SK-N-MC (cell line): ENCODE results near the gene KCNJ1.

ENCODE experiments used
- DNase-seq: peaks from one replicate; pipeline ENCODE4 v3.0.0-alpha.2; 2011; ENCODE audit warnings: low read depth, low spot score
- H3K27ac ChIP-seq: fragments of 200-600 bp; sonication (generic); 2 replicates; pipeline ENCODE4 v1.5.1; 2016; ENCODE audit warnings: mixed run types
- H3K36me3 ChIP-seq: fragments of 200-600 bp; sonication (generic); 2 replicates; pipeline ENCODE4 v1.6.1; 2017; ENCODE audit warnings: antibody characterized with exemption, low read length, mixed read lengths; ENCODE audit not compliant: insufficient read depth
- H3K4me3 ChIP-seq: fragments of 200-600 bp; sonication (generic); 2 replicates; pipeline ENCODE4 v1.5.1; 2016
- H3K9ac ChIP-seq: fragments of 200-600 bp; sonication (generic); 2 replicates; pipeline ENCODE4 v1.8.0; 2017; ENCODE audit warnings: mixed run types, mixed read lengths; ENCODE audit not compliant: insufficient read length
- H3K9me3 ChIP-seq: fragments of 200-600 bp; sonication (generic); 2 replicates; pipeline ENCODE4 v1.6.1; 2017; ENCODE audit warnings: low read depth, mild to moderate bottlenecking, antibody characterized with exemption, low read length, moderate library complexity, mixed read lengths
- EZH2 ChIP-seq: fragments of 200-600 bp; sonication (generic); IDR thresholded peaks from one replicate; pipeline ENCODE4 v1.6.1; 2017; ENCODE audit warnings: antibody characterized with exemption
- FOXP2 ChIP-seq: optimal IDR thresholded peaks from 2 replicates; pipeline ENCODE3; 2011; ENCODE audit warnings: mild to moderate bottlenecking, moderate library complexity; ENCODE audit not compliant: insufficient read depth; ENCODE audit errors: extremely low read length, control extremely low read depth
- POLR2AphosphoS5 ChIP-seq: IDR thresholded peaks from 2 replicates; pipeline ENCODE4 v1.6.1; 2012; ENCODE audit warnings: mild to moderate bottlenecking, low read depth, low read length, borderline replicate concordance

The KCNJ1 gene

GRCh38 chr11:128814856-128815705 is 52.0 kb downstream of the KCNJ1 start:
- 0 out of 2 replicates have a peak overlapping the region, but pooled peaks have one; percentile 8 for H3K27ac ChIP-seq
- H3K9me3 ChIP-seq, result no peaks in the 10 kb centered on the region
- peaks cover 28% of the 10 kb centered on the region for H3K36me3 ChIP-seq
- no peak overlapping the region for H3K4me3 ChIP-seq
- no peak overlapping the region for H3K9ac ChIP-seq
- TF ChIP-seq EZH2 (no peak), FOXP2 (no peak), POLR2AphosphoS5 (no peak)
- DNase-seq, result no peak

DNA sequence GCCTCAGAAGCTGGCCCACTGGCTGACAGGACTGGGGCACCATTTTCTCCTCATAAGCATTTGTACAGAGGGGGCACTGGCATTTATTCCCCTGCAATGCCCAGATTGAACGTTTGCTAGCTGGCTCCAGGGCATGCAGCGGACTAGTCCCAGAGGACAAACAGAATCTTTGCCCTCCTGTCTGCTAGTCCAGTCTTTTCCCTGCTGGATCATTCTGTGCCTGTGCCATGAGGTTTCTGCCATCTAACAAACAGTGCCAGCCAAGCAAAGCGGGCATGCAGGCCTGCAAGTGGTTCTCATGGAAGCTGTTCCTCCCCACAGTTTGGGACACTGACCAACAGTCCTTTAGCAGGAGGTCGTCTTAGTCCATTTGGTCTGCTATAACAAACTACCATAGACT is 53.4 kb downstream of the KCNJ1 start:
- H3K9ac ChIP-seq, result no peak overlapping the region
- no peak for TF ChIP-seq EZH2
- no peak; the same call in 1 of the 2 replicates for TF ChIP-seq POLR2AphosphoS5
- TF ChIP-seq FOXP2, result no peak
- DNase-seq, result no peak
- no peaks in the 10 kb centered on the region for H3K9me3 ChIP-seq
- no peak overlapping the region for H3K4me3 ChIP-seq
- H3K27ac ChIP-seq, result no peak overlapping the region
- peaks cover 42% of the 10 kb centered on the region for H3K36me3 ChIP-seq

- DNase-seq, result no peak
- H3K36me3 ChIP-seq, result peaks cover 70% of the 10 kb centered on the region
- TF ChIP-seq FOXP2, result no peak
- no peak for TF ChIP-seq POLR2AphosphoS5
- TF ChIP-seq EZH2, result no peak
- H3K27ac ChIP-seq, result no peak overlapping the region
- no peak overlapping the region for H3K4me3 ChIP-seq
- no peak overlapping the region for H3K9ac ChIP-seq
- no peaks in the 10 kb centered on the region for H3K9me3 ChIP-seq
Measured at GRCh38 chr11:128810784-128811514, 56.1 kb downstream of the KCNJ1 start.

- no peak for DNase-seq
- H3K27ac ChIP-seq, result no peak overlapping the region
- TF ChIP-seq POLR2AphosphoS5 (no peak), EZH2 (no peak), FOXP2 (no peak)
- H3K9ac ChIP-seq, result no peak overlapping the region
- H3K36me3 ChIP-seq, result peaks cover 88% of the 10 kb centered on the region
- no peaks in the 10 kb centered on the region for H3K9me3 ChIP-seq
- no peak overlapping the region for H3K4me3 ChIP-seq
Measured at GRCh38 chr11:128809128-128809527, 58.0 kb downstream of the KCNJ1 start.

GRCh38 chr11:128807909-128808308 is 59.2 kb downstream of the KCNJ1 start:
- Histone ChIP-seq H3K9ac (no peak overlapping the region), H3K4me3 (no peak overlapping the region), H3K9me3 (no peaks in the 10 kb centered on the region), H3K36me3 (peaks cover 96% of the 10 kb centered on the region), H3K27ac (no peak overlapping the region)
- TF ChIP-seq POLR2AphosphoS5 (no peak), EZH2 (no peak), FOXP2 (no peak)
- no peak for DNase-seq

- no peak overlapping the region for H3K27ac ChIP-seq
- H3K9me3 ChIP-seq, result no peaks in the 10 kb centered on the region
- H3K9ac ChIP-seq, result no peak overlapping the region
- peaks cover 86% of the 10 kb centered on the region for H3K36me3 ChIP-seq
- H3K4me3 ChIP-seq, result no peak overlapping the region
- DNase-seq, result no peak
- no peak for TF ChIP-seq FOXP2
- TF ChIP-seq POLR2AphosphoS5, result no peak
- TF ChIP-seq EZH2, result no peak
Measured at GRCh38 chr11:128806506-128807261, 60.4 kb downstream of the KCNJ1 start.

- H3K36me3 ChIP-seq, result peaks cover 87% of the 10 kb centered on the region
- no peak overlapping the region for H3K9ac ChIP-seq
- DNase-seq, result no peak
- H3K27ac ChIP-seq, result no peak overlapping the region
- no peak overlapping the region for H3K4me3 ChIP-seq
- TF ChIP-seq POLR2AphosphoS5, result no peak
- no peak for TF ChIP-seq FOXP2
- no peak for TF ChIP-seq EZH2
- no peaks in the 10 kb centered on the region for H3K9me3 ChIP-seq
Measured at GRCh38 chr11:128804481-128804880, 62.6 kb downstream of the KCNJ1 start.

DNA sequence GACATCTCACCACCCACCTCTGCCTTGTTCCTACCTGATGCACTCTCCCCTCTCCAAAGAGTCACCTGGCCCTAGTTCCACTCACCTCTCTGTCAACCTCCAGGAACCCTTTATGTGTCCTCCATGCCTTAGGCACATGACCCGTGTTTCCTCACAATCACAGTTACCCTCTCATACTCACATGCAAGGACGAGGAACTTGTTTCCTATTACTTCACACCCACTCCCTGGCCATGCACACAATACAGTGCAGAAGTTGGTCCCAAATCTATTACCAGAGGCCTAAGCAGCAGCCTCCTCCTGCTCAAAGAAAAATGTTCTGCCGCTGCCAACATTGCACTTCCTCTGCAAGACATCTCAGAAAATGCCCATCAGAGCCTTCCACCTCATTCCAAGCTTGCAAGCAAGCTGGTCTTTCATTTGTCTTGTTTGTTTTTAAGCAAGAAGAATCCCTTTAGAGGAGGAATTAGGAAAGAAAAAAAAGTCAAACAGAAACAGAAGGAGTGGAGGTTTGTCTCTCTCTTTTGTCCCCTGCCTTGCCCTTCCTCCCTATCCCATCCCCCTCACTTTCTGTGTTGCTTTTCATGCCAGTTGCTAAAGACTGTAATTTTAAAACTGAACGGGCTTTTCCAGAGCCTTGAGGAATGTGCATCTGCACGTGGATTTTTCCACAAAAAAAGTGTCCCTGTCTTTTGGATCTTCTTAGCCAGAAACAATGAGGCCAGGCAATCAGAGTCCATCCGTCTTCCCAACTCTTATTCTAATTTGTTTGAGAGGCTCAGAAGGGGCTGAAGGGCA is 63.4 kb downstream of the KCNJ1 start:
- Histone ChIP-seq H3K9me3 (no peaks in the 10 kb centered on the region), H3K4me3 (no peak overlapping the region), H3K9ac (no peak overlapping the region), H3K27ac (no peak overlapping the region), H3K36me3 (peaks cover 85% of the 10 kb centered on the region)
- TF ChIP-seq POLR2AphosphoS5 (no peak), FOXP2 (no peak), EZH2 (no peak)
- no peak for DNase-seq
